Measurements from ENCODE around the gene TRMT10B.
"Not testable (repeated sequence)": the region's sequence is repeated elsewhere in the genome, so short reads cannot be mapped to it uniquely, and the experiment has no call there.

TRMT10B gene

DNA sequence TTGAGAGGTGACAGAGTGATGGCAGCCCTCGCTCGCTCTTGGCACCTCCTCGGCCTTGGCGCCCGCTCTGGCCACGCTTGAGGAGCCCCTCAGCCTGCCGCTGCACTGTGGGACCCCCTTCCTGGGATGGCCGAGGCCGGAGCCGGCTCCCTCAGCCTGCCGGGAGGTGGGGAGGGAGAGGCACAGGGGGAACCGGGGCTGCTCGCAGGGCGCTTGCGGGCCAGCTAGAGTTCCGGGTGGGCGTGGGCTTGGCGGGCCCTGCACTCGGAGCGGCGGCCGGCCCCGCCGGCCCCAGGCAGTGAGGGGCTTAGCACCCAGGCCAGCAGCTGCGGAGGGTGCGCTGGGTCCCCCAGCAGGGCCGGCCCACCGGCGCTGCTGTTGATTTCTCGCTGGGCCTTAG is 1.9 kb upstream of the TRMT10B start:
- not testable (repeated sequence) for DNase-seq

- not testable (repeated sequence) for DNase-seq
Observed at GRCh38 chr9:37752112-37752511, 1.5 kb upstream of the TRMT10B start.

DNA sequence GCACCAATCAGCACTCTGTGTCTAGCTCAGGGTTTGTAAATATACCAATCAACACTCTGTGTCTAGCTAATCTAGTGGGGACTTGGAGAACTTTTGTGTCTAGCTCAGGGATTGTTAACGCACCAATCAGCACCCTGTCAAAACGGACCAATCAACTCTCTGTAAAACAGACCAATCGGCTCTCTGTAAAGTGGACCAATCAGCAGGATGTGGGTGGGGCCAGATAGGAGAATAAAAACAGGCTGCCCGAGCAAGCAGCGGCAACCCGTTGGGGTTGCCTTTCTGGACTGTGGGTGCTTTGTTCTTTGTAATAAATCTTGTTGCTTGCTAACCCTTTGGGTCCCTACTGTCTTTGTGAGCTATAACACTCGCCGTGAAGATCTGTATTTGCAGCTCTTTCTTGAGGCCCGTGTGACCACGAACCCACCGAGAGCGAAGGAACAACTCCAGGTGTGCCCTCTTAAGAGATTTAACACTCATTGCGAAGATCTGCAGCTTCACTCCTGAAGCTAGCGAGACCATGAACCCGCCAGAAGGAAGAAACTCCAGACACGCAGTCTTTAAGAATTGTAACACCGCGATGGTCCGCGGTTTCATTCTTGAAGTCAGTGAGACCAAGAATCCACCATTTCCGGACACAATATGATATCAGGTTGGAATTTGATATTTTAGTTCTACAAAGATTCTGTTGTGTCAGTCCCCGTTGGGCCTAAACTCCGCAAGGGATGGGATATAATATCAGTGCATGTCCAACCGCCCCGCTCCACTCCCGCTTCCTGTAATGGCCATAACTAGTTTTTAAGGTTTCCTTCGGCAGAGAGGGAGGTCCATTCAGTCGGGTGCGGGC is 740 bp upstream of the TRMT10B start:
- DNase-seq = no peak

- DNase-seq = no peak
Observed at GRCh38 chr9:37758747-37759146, 5.1 kb downstream of the TRMT10B start.

DNA sequence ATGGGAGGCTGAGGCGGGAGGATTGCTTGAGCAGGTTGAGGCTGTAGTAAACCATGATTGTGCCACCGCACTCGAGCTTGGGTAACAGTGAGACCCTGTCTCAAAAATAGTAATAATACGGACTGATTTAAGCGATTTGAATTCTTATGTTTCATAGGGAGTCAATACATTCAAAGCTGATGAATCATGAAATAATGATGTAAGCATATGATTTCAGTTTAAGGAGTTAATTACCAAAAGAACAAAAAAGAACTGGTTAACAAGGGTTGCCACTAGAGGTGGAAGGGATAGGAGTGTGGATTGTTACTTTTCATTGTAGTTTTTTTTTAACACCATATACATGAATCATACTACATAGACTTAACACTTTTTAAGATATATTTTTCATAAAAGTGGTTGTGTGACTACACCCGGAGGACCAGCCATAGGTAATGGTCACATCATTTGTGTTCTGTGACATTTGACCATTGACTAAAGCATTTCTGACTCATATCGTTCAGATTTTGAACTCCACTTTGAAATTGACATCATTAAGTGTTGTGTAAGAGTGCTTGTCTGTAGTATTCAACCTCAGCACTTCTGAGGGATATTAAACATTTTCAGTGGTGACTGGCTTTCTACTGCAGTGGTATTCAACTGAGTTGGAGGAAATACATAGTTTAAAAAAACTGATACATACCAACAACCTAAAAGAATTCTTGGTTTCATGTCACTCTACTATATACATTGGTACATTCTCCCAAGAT is 7.0 kb downstream of the TRMT10B start:
- DNase-seq = no peak

DNA sequence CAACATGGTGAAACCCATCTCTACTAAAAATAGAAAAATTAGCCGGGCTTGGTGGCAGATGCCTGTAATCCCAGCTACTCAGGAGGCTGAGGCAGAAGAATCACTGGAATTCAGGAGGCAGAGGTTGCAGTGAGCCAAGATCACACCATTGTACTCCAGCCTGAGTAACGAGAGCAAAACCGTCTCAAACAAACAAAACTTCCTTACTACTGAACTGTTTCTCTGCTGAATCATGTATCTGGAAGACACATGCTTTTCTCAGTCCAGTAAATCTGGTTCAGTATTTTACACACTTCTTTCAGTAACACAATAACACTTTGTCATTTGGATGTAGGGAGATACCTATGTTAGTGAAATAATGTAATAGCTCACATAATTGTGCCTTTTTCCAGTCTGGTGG is 7.9 kb downstream of the TRMT10B start:
- no peak for DNase-seq

DNA sequence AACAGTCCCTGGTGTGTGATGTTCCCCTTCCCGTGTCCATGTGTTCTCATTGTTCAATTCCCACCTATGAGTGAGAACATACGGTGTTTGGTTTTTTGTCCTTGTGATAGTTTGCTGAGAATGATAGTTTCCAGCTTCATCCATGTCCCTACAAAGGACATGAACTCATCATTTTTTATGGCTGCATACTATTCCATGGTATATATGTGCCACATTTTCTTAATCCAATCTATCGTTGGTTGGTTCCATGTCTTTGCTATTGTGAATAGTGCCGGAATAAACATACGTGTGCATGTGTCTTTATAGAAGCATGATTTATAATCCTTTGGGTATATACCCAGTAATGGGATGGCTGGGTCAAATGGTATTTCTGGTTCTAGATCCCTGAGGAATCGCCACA is 11.7 kb downstream of the TRMT10B start:
- not testable (repeated sequence) for DNase-seq

DNA sequence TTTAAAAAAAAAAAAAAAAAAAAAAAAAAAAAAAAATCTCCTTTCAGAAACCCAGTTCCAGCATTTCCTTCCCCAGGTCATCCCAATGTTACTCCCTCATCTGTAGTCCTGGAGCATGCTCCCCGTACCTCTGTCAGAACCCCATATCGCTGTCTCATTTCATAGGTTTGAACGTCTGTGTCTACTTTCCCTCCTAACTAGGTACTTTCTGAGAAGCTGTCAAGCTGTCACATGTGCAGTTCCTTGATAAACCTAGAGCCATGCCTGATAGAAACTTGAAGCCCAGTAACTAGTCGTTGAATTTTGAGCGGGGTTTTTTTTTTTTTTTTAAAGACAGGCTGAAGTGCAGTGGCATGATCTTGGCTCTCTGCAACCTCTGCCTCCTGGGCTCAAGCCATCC is 15.7 kb downstream of the TRMT10B start:
- no peak for DNase-seq

DNA sequence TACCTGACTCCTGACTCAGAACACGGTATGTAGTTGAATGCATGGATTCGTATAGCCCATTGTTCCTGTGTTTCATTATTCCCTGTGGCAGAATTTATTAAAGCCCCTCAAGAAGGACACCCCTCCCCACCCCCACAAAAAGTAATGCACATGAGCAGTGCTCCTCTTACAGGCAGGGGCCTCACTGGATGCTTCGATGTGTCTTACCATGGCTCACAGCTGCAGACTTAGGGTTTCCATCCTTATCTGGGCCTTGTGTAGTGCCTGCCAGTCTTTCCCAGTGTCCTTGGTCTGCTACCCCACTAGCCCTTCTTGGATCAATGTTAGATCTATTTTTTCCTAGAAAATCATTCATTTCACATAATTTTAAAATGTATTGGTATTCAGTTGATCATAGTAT is 16.4 kb downstream of the TRMT10B start:
- no peak for DNase-seq

DNA sequence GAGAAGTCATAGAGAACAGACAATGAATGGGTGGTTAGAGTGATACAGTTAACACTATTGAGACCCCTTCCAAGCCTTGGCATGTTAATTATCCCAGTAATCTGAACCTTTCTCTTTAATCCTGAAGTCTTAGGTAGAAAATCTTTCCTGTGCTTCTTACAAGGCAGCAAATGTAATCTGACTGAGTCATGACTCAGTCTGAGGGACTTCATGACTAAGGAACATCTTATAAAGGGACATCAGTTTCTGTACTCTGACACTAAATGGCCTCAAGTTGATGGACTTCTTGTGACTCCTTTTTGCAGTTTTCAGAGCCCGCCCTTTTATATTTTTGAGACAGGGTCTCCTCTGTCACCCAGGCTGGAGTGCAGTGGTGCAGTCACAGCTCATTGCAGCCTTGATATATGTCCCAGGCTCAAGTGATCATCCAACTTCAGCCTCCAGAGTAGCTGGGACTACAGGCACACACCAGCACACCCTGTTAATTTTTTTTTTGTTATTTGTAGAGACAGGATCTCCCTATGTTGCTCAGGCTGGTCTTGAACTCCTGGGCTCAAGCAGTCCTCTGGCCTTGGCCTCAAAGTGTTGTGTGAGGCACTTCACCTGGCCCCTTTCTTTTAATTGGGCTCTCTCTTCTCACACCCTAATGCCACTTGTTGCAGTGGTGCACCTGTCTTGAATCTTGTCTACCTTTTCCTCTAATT is 21.8 kb downstream of the TRMT10B start:
- no peak for DNase-seq

DNA sequence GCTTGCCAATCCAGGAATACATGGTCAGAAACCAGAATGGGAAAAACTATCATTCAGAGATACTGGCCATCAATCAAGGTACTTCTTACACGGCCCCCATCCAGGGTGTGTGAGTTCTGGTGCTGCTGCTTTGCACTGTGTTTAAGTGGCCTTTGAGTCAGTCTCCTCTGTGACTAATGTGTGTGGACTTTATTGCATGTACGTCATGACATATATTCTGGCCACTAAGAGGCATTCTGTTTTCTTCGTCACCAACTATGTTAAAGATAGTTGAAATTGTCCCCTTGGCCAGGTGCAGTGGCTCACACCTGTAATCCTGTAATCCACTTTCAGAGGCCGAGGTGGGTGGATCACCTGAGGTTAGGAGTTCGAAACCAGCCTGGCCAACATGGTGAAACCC is 22.7 kb downstream of the TRMT10B start:
- DNase-seq = no peak

DNA sequence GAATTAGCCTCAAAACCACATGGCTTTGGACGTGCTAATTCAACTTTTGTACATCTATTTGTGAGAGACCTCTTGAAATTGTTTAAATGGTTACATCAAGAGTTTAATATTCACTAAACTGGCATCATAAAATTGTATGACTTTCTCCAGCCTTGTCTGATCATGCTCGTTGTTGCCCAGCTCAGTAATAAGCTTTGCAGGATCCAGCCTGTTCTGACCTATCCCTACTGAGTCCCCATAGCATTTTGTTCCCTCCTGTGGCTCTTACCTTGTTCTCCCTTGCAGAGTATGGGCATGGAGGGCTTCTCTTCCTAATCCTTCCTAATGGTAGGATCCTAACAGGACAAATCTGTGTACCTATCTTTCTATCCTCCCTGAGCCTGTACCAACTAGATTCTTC is 24.9 kb downstream of the TRMT10B start:
- no peak for DNase-seq

DNA sequence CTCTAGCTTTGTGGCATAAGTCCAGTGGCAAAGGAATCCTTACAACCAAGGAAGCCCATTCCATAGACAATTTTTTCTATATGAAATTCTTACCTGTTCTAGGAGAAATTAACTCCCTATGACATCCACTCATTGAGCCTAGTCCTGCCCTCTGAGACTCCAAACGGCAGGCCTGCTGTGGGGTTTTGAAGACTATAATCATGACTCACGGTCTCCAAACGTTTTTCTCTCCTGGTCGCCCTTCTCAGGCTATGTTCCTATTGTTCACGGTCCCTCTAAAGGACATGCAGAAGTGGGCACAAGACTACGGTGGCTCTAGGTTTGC is 30.6 kb downstream of the TRMT10B start:
- peak in 1 of 2 experiments; percentile 19 for DNase-seq

DNA sequence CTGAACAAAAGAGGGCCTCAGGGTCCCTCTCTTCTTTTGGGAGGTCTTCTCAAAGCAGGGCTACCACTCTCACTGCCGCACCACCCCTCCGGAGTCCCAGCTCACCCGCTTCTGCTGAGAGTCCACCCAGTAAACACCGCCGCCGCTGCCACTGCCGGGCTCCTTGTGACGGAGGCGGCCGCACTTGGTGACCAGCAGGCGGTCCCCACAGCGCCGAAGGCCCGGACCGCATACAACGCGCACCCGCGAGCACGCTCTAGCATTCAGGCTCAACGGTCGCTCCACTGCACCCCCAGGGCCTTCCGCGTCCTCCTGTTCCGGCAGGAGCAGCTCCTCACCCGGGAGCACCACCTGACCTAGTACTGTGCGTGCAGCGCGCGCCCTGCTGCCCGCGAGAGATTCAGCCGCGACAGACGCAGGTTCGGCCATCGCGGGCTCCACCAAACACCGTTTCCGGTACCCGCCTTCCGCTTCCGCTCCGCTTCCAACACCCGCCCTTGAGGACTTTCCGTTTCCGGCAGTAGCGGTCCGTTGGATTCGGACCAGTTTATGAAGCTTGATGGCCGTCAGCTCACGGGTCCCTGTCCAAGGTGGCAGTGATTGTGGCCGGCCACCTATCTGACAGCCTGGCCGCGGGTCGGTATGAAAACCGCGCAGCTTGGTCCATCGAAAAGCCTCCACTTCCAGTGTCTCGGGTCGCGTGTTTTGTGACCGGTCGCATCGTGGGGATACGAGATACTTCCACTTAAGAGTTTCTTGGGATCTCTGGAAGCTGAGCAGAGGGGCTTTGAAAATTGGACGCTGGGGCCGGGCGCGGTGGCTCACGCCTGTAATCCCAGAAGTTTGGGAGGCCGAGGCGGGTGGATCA is 31.2 kb downstream of the TRMT10B start, which contains the start of gene EXOSC3:
TSS of gene EXOSC3 (minus strand) at position 449 of the 868 bp plus-strand sequence. CDS start at position 429, 20 bp downstream.
- peak; percentile 87 to 88 for DNase-seq

DNA sequence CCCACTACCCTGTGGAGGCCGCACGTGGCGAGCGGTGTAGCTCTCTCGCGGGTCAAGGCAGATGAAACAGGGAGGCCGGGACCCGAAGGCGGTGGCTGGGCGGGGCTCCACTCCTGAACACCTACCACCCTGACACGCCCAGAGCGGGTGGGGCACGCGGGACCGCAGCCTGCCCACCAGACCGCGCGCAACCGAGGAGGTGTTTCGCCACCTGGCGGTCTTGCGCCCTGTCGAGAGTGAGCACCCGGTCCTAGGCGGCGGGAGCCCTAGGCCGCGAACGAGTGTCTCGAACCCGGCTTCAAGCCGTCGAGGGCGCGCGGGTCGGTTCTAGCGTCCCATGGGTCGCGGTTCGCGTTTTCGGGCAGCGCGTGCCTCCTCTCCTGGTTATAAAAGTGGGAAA is 33.5 kb downstream of the TRMT10B start:
- DNase-seq = no peak

- peak; percentile 39 to 45 for DNase-seq
Observed at GRCh38 chr9:37788332-37788731, 34.7 kb downstream of the TRMT10B start.

DNA sequence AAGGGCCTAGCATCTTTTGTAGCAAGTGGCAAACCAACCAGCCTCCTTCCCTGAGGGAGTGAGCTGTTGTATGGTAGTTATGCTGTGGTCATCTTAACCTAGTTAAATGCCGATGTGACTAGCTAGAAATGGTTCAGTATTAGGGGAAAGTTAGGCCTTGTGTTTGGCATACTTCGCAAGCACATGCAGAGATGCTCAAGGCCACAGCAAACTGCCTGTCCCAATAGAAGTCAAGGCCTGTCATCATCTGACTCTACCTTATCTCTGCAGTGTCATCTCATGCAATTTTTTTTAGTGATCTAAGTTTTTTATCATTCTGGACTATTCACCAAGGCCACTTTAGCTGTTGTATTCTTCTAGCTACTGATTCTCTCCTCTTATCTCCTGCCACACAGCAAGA is 36.5 kb downstream of the TRMT10B start:
- no peak for DNase-seq

- DNase-seq = no peak
Observed at GRCh38 chr9:37792122-37792521, 38.5 kb downstream of the TRMT10B start.

DNA sequence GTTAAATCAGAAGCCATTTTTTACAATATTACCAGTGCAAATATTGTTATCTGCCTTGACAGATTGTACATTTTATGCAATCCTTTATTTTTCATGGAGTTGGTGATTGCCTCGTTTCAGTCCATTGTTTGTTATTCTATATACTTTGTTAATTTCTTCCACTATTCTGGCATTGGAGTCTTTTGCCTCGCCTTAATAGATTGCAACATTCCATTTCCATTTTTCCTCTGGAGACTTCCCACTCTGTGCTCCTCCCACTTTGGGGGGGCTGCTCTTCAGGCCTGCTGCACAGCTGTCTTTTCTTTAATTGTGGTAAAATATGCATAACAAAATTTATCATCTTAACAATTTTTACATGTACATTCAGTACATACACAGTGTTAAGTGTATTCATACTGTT is 42.6 kb downstream of the TRMT10B start:
- DNase-seq = no peak

GRCh38 chr9:37798677-37799076 is 45.1 kb downstream of the TRMT10B start:
- DNase-seq = no peak

GRCh38 chr9:37800631-37801286 is 47.2 kb downstream of the TRMT10B start, which contains the start of gene DCAF10:
Gene DCAF10, plus strand, starts transcription at chr9:37800797. Its CDS starts 70 bp downstream, at chr9:37800867.
- DNase-seq = peak; percentile 50 to 65

DNA sequence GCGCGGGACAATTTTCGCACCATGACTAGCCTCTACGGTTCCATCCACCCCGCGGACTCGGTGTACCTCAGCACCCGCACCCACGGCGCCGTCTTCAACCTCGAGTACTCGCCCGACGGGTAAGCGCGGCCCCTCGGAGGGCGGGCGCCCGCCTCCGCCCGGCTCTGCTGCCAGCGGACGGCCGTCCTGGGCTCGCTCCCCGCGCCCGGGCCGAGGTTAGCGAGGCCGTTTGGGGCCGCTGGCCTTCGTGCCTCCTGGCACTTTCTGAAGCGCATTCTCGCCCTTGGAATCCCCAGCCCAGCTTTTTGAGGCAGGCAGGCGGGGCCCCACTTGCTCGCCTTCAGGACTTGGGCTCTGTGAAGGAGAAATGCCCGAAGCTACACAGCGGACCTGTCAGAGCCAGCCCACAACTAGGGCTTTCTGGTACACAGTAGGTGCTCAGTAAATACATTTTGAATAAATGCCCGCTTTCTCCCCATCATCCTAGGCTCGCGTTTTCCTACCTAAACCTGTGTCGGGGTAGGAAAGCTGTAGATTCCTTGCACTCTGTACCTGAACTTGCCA is 47.8 kb downstream of the TRMT10B start:
- DNase-seq = no peak

Data from AML-193 (cell line).